Measurements from ENCODE around the gene ITIH3.

Gene ITIH3

GRCh38 chr3:52795298-52795900 lies 803 bp downstream of the ITIH3 start:
- DNase-seq (ENCODE audit: low read depth): no peak

DNA sequence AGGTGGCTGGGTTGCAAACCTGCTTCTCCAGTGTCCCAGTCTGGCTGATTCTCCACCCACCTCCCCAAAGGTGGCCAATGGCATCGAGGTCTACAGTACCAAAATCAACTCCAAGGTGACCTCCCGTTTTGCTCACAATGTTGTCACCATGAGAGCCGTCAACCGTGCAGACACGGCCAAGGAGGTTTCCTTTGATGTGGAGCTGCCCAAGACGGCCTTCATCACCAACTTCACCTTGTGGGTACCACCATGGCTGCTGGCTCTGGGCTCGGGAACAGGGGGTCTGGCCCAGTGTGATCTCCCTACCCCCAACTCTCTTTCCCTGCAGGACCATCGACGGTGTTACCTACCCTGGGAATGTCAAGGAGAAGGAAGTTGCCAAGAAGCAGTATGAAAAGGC lies 1.8 kb downstream of the ITIH3 start:
- no peak for DNase-seq (ENCODE audit: low read depth)

DNA sequence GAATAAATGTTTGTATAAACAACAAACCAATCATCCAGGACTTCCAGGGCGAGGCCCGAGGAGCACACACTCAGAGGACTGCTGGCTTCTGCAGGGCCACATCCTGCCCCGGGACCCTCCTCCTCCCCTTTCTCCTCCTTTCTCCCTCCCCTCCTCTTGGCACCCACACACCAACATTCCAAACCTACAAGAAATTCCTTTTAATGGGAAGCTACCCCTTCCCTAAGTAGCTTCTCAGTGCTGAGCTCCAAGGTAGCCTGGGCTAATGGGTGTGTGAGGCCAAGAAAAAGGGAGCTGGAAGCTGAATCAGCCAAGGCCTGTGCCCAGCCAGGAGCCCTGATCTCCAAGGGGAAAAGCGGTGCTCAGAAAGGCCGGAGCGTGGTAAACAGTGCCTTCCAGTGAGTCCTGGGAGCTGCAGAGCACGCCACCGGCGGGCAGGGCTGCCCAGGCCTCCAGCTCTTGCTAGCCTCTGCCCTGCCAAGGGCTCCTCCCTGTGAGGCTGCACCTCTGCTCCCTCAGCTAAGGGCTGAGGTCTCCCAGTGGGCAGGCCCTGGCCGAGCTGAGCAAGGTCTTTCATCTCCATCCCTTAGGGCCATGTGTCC lies 3.9 kb downstream of the ITIH3 start:
- no peak for DNase-seq (ENCODE audit: low read depth)

DNA sequence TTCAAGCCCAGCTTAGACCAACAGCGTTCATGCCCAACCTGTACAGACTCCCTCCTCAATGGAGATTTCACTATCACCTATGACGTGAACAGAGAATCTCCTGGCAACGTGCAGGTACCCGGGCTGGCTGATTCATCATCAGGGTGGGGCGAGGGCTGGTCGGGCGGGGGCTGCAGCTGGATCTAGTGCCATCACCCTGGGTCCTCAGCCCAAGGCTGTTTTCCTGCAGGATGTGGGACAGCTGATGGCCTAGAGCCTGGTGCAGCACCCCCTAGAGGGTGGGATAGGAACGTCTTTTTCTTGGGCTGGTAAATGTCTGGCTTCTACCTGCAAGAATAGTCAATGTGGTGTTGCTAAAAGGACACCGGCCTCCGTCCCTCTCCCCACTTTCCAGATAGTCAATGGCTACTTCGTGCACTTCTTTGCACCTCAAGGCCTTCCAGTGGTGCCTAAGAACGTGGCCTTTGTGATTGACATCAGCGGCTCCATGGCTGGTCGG lies 4.4 kb downstream of the ITIH3 start:
- DNase-seq (ENCODE audit: low read depth): no peak

DNA sequence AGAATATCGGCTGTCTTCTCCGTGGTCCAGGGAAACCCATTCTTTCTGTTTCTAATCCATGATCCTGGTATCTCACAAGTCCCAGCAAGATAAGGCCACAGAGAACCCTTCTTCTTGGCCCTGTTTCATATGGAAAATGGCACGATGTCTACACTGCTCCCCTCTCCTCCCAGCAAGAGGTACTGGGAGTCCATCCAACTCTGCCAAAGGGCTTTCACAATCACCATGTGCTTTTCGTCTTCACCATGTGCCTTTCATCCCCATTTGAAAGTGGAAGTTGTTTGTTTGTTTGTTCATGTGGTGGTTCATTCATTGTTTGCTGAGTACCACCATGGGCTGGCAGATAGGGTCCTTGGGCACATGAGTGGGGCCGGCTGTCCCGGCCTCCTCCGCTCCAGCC lies 5.5 kb downstream of the ITIH3 start:
- DNase-seq (ENCODE audit: low read depth): no peak

DNA sequence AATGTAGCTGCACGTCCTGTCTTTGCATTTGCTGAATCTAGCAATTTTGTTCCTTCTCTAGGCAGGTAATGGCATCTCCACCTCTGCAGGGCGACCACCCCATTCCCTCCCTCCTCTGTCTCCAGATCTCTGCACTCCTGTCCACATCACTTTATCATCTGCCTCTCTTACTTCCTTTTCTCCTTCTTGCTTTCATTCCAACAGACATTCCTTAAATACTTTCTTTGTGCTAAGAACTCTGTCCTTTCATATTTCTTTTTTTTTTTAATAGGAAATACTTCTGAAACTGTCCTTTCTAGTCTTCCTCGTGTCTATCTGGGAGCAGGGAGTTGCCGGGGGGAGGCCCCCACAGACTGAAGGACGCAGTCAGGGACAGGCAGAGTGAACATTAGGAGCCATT lies 7.2 kb downstream of the ITIH3 start:
- DNase-seq (ENCODE audit: low read depth): no peak

- DNase-seq (ENCODE audit: low read depth): no peak
These were observed 10.9 kb downstream of the ITIH3 start for GRCh38 chr3:52805270-52806039.

DNA sequence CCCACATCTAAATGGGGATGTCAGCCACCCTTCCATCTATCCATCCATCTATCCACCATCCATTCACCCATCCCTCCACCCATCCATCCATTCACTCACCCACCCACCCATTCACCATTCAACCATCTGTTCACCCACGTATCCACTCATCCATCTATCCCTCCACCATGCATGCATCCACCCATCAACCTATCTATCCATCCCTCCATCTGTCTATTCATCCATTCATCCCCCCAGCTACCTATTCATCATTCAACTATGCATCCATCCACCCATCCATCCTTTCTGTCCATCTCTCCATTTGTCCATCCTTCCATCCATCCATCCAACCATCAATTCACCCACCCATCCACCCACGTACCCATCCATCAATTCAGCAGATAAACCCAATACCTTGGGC lies 14.6 kb downstream of the ITIH3 start:
- no peak for DNase-seq (ENCODE audit: low read depth)

- no peak for DNase-seq (ENCODE audit: low read depth)
These were observed 15.2 kb downstream of the ITIH3 start for GRCh38 chr3:52809662-52810377.

DNA sequence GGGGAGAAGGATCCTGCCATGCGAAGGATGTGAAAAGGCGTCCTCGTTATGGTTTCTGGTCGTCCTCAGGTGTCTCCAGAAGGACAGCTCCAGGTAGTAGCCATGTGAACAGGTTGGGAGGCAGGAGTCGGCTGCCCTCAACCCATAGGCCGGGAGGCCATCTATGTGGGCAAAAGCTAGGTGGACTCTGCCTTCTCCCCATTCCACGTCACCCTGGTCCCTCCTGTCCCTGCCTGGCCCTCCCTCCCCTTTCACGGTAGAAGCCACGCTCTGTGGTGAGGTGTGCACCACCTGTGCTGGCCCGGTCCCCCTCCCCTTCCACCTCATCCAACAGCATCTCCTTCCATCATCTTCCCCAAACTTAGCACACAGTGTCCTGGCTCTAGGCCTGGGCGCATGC lies 16.3 kb downstream of the ITIH3 start:
- DNase-seq (ENCODE audit: low read depth): no peak

GRCh38 chr3:52811452-52812011 lies 16.9 kb downstream of the ITIH3 start:
- no peak for DNase-seq (ENCODE audit: low read depth)

GRCh38 chr3:52813810-52814209 lies 19.2 kb downstream of the ITIH3 start:
- no peak for DNase-seq (ENCODE audit: low read depth)

DNA sequence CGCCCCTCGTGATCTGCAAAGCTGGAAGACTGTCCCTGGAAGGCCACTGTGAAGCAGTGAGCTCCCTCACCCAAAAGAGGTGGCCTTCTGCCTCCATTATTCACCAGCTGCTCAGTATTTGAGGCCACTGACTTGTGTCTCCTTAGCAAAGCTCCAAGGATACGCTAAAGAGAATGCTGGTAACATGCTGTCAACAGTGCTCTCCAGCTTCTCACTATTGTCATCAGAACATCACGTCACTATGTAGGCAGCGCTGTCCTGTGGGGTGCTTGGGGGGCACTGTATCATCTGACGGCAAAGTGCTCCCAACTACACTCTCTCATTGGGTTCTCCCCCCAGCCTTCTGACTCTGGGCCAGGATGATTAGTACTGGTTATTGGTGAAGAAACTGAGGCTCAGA lies 21.6 kb downstream of the ITIH3 start:
- DNase-seq (ENCODE audit: low read depth): no peak

DNA sequence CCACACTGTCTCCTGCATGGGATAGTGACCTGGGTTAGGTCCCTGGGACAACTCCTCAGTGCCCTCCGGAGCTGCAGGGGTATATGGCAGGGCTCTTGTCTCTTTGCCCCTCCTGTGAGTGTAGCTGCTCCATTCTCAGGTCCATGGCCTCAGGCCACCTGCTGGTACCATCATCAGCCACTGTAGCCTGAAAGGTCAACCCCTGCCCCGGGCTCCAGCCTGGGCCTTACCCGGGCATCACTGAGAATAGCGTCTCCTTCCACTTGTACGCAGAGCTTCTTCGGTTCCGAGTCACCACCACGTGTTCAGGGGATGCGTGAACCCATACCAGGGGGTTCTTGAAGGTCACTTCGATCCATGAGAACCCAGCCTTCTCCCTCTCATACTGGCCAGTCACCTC lies 22.1 kb downstream of the ITIH3 start:
- DNase-seq (ENCODE audit: low read depth): no peak

DNA sequence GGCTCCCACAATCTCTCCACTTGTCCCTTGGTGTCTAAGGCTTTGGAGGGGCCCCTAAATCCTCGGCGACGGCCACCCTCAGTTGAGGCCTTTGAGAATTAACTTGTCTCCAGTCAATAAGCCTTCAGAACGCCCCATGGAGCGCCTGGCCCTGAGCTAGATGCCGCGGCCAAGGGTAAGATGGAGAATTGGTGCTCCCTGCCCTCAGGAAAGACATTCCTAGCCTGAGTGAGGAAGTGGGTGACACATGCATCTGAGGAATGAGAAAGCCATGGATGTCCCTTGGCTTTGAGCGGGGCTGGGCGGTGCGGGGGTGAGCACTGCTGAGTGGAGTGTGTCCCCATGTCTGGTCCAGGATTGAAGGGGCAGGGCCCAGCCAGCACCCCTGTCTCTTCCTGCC lies 22.6 kb downstream of the ITIH3 start:
- DNase-seq (ENCODE audit: low read depth): no peak

- DNase-seq (ENCODE audit: low read depth): no peak
These were observed 23.3 kb downstream of the ITIH3 start for GRCh38 chr3:52817860-52818259.

DNA sequence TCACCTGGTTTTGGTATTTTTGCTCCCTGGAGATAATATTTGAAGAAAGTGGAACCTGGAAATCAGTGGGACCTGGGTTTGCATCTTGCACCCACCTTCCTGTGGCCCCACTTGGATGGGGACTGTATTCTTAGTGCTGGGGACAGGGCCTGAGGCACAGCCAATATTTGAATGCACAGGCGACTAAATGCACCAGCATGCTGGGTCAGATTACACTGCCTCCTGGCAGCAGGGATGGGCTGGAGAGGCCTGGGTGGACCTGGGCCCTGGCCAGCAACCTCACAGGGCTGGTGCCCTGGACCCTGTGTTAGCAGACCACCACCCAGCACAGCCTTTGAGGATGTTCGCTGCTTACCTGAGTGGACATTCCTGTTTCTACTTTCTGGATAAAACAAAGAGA lies 25.3 kb downstream of the ITIH3 start:
- DNase-seq (ENCODE audit: low read depth): no peak

- no peak for DNase-seq (ENCODE audit: low read depth)
These were observed 26.1 kb downstream of the ITIH3 start for GRCh38 chr3:52820736-52821135.

DNA sequence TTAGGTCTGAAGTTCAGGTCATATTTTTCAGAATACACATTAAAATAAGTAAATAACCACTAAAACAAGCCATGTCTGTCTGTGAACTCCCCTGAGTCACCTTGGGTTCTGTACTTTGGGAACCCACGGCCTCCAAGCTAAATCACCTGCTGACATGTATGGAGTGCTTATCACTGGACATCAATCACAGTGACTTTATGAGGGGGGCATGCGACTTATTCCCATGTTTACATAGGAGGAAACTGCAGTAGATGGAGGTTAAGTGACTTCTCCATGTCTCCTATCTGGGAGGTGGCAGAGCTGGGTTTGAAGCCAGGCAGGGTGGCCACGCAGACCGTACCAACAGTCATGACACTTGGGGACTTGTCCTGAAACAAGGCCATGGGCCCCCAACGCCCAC lies 27.8 kb downstream of the ITIH3 start:
- no peak for DNase-seq (ENCODE audit: low read depth)

DNA sequence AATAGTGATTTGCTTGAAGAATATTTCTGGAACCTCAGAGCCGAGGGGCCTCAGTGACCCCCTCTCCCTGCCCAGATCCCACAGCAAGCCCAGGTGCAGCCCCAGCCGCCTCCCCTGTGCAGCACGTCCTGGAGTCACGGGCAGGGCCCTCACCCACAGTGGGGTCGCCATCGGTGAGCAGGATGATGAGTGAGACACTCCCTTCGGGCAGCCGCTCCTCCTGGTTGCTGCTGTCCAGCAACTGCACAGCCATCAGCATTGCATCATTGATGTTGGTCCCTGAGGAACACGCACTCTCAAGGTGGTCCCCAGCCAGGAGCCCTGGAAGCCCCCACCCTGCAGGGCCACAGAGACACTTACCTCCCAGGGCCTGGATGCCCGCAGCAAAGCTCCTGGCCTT lies 29.4 kb downstream of the ITIH3 start:
- no peak for DNase-seq (ENCODE audit: low read depth)

GRCh38 chr3:52827441-52827840 lies 32.8 kb downstream of the ITIH3 start:
- no peak for DNase-seq (ENCODE audit: low read depth)

GRCh38 chr3:52827866-52828376 lies 33.3 kb downstream of the ITIH3 start:
- DNase-seq (ENCODE audit: low read depth): no peak
